Fibroblast of lung (primary cell): Measurements from ENCODE around the gene SBF2.

Source experiments
- EZH2 ChIP-seq: IDR thresholded peaks from 2 replicates; pipeline ENCODE4 v1.5.1; 2012; ENCODE audit warnings: low read length, control low read depth, mild to moderate bottlenecking; ENCODE audit errors: missing control alignments
- TF ChIP-seq, protein P1 (sequence below), 2 donors: IDR thresholded peaks in 1 of 2; conservative IDR thresholded peaks in 1 of 2; 1 replicate in 1 of 2; 2 replicates in 1 of 2; pipeline ENCODE4 v1.5.1; 2011 to 2012; ENCODE audit warnings: low read length in 2 of 2, control low read depth in 1 of 2, inconsistent platforms in 1 of 2, low read depth in 1 of 2, mild to moderate bottlenecking in 1 of 2

DNA sequence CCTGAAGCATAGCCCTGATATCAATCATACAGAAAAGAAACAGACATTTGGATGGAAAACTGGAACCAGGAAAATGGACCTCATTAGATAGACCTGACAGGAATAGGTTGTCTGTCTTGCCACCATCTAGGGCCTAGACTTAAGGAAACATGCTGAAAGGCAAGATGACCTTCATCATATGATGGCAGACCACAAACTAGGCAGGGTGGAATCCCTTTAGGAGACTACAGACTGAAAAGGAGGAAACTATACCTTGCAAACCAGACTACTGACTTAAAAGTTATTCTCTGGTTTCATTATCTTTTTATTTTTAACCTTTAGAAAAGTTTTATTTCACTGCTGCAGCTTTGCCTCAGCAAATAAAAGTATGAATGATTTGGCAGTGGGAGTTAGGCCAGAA lies 20.3 kb downstream of the SBF2 start:
- TF ChIP-seq EZH2, result no peak
- TF ChIP-seq, protein P1, sequence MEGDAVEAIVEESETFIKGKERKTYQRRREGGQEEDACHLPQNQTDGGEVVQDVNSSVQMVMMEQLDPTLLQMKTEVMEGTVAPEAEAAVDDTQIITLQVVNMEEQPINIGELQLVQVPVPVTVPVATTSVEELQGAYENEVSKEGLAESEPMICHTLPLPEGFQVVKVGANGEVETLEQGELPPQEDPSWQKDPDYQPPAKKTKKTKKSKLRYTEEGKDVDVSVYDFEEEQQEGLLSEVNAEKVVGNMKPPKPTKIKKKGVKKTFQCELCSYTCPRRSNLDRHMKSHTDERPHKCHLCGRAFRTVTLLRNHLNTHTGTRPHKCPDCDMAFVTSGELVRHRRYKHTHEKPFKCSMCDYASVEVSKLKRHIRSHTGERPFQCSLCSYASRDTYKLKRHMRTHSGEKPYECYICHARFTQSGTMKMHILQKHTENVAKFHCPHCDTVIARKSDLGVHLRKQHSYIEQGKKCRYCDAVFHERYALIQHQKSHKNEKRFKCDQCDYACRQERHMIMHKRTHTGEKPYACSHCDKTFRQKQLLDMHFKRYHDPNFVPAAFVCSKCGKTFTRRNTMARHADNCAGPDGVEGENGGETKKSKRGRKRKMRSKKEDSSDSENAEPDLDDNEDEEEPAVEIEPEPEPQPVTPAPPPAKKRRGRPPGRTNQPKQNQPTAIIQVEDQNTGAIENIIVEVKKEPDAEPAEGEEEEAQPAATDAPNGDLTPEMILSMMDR (conservative IDR thresholded peaks at IDR 0.05 in 1 of 2, IDR thresholded peaks at IDR 0.05 in 1 of 2; ENCODE audit: low read depth in 1 of 2, low read length in 2 of 2), result no peak
